ENCODE measurements around the gene TUBB4A.
A peak's percentile ranks its signal among the peaks of the same experiment; 100 is the strongest.
"Not testable (repeated sequence)": the region's sequence is repeated elsewhere in the genome, so short reads cannot be mapped to it uniquely, and the experiment has no call there.

TUBB4A gene

GRCh38 chr19:6501740-6502648 lies at the start of gene TUBB4A:
Gene TUBB4A (minus strand): TSS chr19:6502309. CDS start chr19:6502212, 97 bp downstream.
- peak within 1 kb of the TSS; percentile 69 for H3K4me3 ChIP-seq (ENCODE audit: low read length)
- DNase-seq (ENCODE audit: low read depth): no peak
- TF ChIP-seq, protein P1, sequence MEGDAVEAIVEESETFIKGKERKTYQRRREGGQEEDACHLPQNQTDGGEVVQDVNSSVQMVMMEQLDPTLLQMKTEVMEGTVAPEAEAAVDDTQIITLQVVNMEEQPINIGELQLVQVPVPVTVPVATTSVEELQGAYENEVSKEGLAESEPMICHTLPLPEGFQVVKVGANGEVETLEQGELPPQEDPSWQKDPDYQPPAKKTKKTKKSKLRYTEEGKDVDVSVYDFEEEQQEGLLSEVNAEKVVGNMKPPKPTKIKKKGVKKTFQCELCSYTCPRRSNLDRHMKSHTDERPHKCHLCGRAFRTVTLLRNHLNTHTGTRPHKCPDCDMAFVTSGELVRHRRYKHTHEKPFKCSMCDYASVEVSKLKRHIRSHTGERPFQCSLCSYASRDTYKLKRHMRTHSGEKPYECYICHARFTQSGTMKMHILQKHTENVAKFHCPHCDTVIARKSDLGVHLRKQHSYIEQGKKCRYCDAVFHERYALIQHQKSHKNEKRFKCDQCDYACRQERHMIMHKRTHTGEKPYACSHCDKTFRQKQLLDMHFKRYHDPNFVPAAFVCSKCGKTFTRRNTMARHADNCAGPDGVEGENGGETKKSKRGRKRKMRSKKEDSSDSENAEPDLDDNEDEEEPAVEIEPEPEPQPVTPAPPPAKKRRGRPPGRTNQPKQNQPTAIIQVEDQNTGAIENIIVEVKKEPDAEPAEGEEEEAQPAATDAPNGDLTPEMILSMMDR (conservative IDR thresholded peaks at IDR 0.05; ENCODE audit: low read depth, low read length): no peak

DNA sequence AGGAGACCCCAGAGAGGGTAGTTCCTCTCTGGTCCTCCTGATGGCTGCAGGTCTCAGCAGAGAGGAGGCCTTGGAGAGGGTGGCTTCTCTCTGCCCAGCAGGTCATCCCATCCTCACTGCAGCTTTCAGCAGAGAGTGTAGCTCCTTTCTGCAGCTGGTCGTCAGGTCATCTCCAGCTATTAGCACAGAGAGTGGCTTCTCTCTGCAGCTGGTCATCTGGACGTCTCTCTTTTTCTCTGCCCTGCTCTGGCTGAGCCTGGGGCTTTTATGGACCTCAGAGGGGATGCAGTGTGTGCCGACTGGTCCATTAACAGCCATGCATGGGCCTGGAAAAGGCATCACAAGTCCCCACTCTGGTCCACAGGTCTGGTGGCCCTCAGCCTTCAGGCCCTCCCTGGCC lies 49.0 kb upstream of the TUBB4A start:
- no peak for DNase-seq (ENCODE audit: low read depth)
- H3K4me3 ChIP-seq (ENCODE audit: low read length): no peak overlapping the region
- TF ChIP-seq, protein P1 (conservative IDR thresholded peaks at IDR 0.05; ENCODE audit: low read depth, low read length): no peak

GRCh38 chr19:6550679-6551078 lies 48.6 kb upstream of the TUBB4A start:
- not testable (repeated sequence) for DNase-seq (ENCODE audit: low read depth)

DNA sequence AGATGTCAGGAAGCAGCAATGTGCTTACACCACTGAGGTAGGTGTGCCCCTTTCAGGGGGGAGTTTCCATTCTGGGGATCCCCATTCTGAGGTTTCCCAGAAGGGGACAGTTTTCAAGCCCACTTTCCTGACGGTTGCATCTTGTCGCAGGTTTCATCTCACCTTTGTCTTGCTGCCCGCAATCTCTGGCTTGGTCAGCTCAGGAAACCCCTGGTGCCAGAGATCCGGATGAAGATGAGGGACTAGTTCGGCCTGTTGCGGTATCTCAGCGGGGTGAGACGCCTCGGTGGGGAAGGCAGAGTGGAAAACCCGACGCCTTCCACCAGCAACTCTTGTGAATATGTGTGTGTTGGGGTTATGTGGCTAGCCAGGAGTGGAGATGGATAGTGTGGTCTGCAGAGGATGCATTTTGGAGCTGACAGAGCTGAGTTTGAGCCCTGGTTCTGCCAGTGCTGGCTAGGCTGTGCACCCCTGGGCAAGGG lies 41.8 kb upstream of the TUBB4A start:
- DNase-seq (ENCODE audit: low read depth): no peak
- TF ChIP-seq, protein P1 (conservative IDR thresholded peaks at IDR 0.05; ENCODE audit: low read depth, low read length): no peak

More at GRCh38 chr19:6550679-6551078, 48.6 kb upstream of the TUBB4A start:
- H3K4me3 ChIP-seq (ENCODE audit: low read length): not testable (repeated sequence)

GRCh38 chr19:6540918-6541689 lies 39.0 kb upstream of the TUBB4A start:
- DNase-seq (ENCODE audit: low read depth): no peak
- TF ChIP-seq, protein P1 (conservative IDR thresholded peaks at IDR 0.05; ENCODE audit: low read depth, low read length): no peak
- no peak overlapping the region for H3K4me3 ChIP-seq (ENCODE audit: low read length)

More for the DNA sequence above, 41.8 kb upstream of the TUBB4A start:
- H3K4me3 ChIP-seq (ENCODE audit: low read length): no peak overlapping the region

DNA sequence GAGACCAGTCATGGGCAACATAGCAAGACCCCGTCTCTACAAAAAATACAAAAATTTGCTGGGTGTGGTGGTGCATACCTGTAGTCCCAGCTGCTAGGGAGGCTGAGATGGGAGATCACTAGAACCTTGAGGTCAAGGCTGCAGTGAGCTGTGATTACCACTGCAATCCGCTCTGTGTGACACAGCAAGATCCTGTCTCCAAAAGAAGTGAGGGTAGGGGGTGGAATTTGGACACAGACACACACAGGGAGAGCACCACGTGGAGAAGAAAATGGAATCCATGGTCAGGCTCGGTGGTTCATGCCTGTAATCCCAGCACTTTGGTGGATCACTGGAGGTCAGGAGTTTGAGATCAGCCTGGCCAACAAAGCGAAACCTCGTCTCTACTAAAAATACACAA lies 37.4 kb upstream of the TUBB4A start:
- TF ChIP-seq, protein P1 (conservative IDR thresholded peaks at IDR 0.05; ENCODE audit: low read depth, low read length): no peak
- no peak overlapping the region for H3K4me3 ChIP-seq (ENCODE audit: low read length)
- DNase-seq (ENCODE audit: low read depth): no peak

- no peak for DNase-seq (ENCODE audit: low read depth)
- TF ChIP-seq, protein P1 (conservative IDR thresholded peaks at IDR 0.05; ENCODE audit: low read depth, low read length): no peak
These were observed 33.5 kb upstream of the TUBB4A start for GRCh38 chr19:6535558-6536137.

More at GRCh38 chr19:6535558-6536137, 33.5 kb upstream of the TUBB4A start:
- no peak overlapping the region for H3K4me3 ChIP-seq (ENCODE audit: low read length)
